ENCODE data around the gene TMEM135. TPM values are rescaled to one million over a fixed set of nuclear protein-coding genes. Genes with fewer than 3 reads are reported as not detected.

The TMEM135 gene
- total and polyA plus RNA-seq, 7 experiments from 2014 or later: 3.4 to 26.8 (median 10.6) TPM

GRCh38 chr11:87300640-87301380, 263.1 kb downstream of the TMEM135 start:
- Mint-ChIP-seq H3K9me3 (no peaks in the 10 kb centered on the region), H3K4me1 (peaks cover 0 to 11% (median 3%) of the 10 kb centered on the region in 7 donors), H3K27ac (peak overlapping the region in 1 of 9 donors; percentile 46), H3K27me3 (no peaks in the 10 kb centered on the region), H3K36me3 (peaks cover 0 to 28% (median 16%) of the 10 kb centered on the region in 5 donors), H3K4me3 (no peak overlapping the region)
- no peaks in the 10 kb centered on the region for H3K27me3 ChIP-seq (ENCODE audit: control insufficient read depth in 2 of 2, insufficient read depth in 2 of 2, low read length in 2 of 2)
- H3K36me3 ChIP-seq (ENCODE audit: control insufficient read depth in 2 of 3, insufficient read depth in 3 of 3, low read length in 3 of 3): no peaks in the 10 kb centered on the region
- H3K27ac ChIP-seq (ENCODE audit: low read depth, low read length): no peak overlapping the region
- H3K4me3 ChIP-seq (ENCODE audit: low read length): no peak overlapping the region
- DNase-seq (no peak), ATAC-seq (no peak)
- CTCF ChIA-PET: interaction anchor here (0.7 to 2.0 kb wide), 2 partner anchors 362 to 364 kb away, joined by 3 to 5 read pairs; no protein-coding TSS in a partner anchor
- H3K9me3 ChIP-seq (ENCODE audit: control insufficient read depth in 2 of 3, low read length in 3 of 3): no peaks in the 10 kb centered on the region
- POLR2A ChIA-PET: no interaction called here
- intact Hi-C loops (cut with micrococcal nuclease): no loop called here
- no peaks in the 10 kb centered on the region for H3K4me1 ChIP-seq (ENCODE audit: control insufficient read depth in 2 of 2, insufficient read depth in 2 of 2, low read length in 2 of 2)

- peaks cover 0 to 11% (median 3%) of the 10 kb centered on the region in 7 donors for H3K4me1 Mint-ChIP-seq
- CTCF ChIA-PET: interaction anchor here (2.0 kb wide), 1 partner anchor 363 kb away, joined by 5 read pairs; no protein-coding TSS in a partner anchor
- ATAC-seq (no peak), DNase-seq (no peak)
- Histone ChIP-seq H3K4me1 (ENCODE audit: control insufficient read depth in 2 of 2, insufficient read depth in 2 of 2, low read length in 2 of 2) (no peaks in the 10 kb centered on the region), H3K36me3 (ENCODE audit: control insufficient read depth in 2 of 3, insufficient read depth in 3 of 3, low read length in 3 of 3) (peaks cover 0 to 3% (median 0%) of the 10 kb centered on the region in 3 experiments), H3K27me3 (ENCODE audit: control insufficient read depth in 2 of 2, insufficient read depth in 2 of 2, low read length in 2 of 2) (no peaks in the 10 kb centered on the region), H3K4me3 (ENCODE audit: low read length) (no peak overlapping the region), H3K9me3 (ENCODE audit: control insufficient read depth in 2 of 3, low read length in 3 of 3) (no peaks in the 10 kb centered on the region), H3K27ac (ENCODE audit: low read depth, low read length) (no peak overlapping the region)
- no peak overlapping the region for H3K4me3 Mint-ChIP-seq
- H3K27ac Mint-ChIP-seq: peak overlapping the region in 1 of 9 donors; percentile 22
- no peaks in the 10 kb centered on the region for H3K9me3 Mint-ChIP-seq
- peaks cover 0 to 25% (median 17%) of the 10 kb centered on the region in 5 donors for H3K36me3 Mint-ChIP-seq
- H3K27me3 Mint-ChIP-seq: no peaks in the 10 kb centered on the region
- intact Hi-C loops (cut with micrococcal nuclease): no loop called here
- POLR2A ChIA-PET: interaction anchor here (1.0 kb wide), 1 partner anchor 19 kb away, joined by 3 read pairs; no protein-coding TSS in a partner anchor
Measured at GRCh38 chr11:87301785-87302540, 264.2 kb downstream of the TMEM135 start.

- Mint-ChIP-seq H3K27ac (no peak overlapping the region), H3K4me1 (peaks cover 0 to 3% (median 0%) of the 10 kb centered on the region in 7 donors), H3K4me3 (no peak overlapping the region), H3K36me3 (peaks cover 0 to 31% (median 24%) of the 10 kb centered on the region in 5 donors), H3K9me3 (no peaks in the 10 kb centered on the region), H3K27me3 (no peaks in the 10 kb centered on the region)
- CTCF ChIA-PET: no interaction called here
- Histone ChIP-seq H3K4me3 (ENCODE audit: low read length) (no peak overlapping the region), H3K9me3 (ENCODE audit: control insufficient read depth in 2 of 3, low read length in 3 of 3) (no peaks in the 10 kb centered on the region), H3K4me1 (ENCODE audit: control insufficient read depth in 2 of 2, insufficient read depth in 2 of 2, low read length in 2 of 2) (no peaks in the 10 kb centered on the region), H3K36me3 (ENCODE audit: control insufficient read depth in 2 of 3, insufficient read depth in 3 of 3, low read length in 3 of 3) (peaks cover 0 to 4% (median 3%) of the 10 kb centered on the region in 3 experiments), H3K27me3 (ENCODE audit: control insufficient read depth in 2 of 2, insufficient read depth in 2 of 2, low read length in 2 of 2) (no peaks in the 10 kb centered on the region), H3K27ac (ENCODE audit: low read depth, low read length) (no peak overlapping the region)
- POLR2A ChIA-PET: no interaction called here
- DNase-seq (no peak), ATAC-seq (no peak)
- intact Hi-C loops (cut with micrococcal nuclease): no loop called here
Measured at GRCh38 chr11:87304412-87304811, 266.7 kb downstream of the TMEM135 start.

GRCh38 chr11:87306262-87306851, 268.6 kb downstream of the TMEM135 start:
- no peaks in the 10 kb centered on the region for H3K4me1 Mint-ChIP-seq
- Histone ChIP-seq H3K9me3 (ENCODE audit: control insufficient read depth in 2 of 3, low read length in 3 of 3) (no peaks in the 10 kb centered on the region), H3K4me3 (ENCODE audit: low read length) (no peak overlapping the region), H3K4me1 (ENCODE audit: control insufficient read depth in 2 of 2, insufficient read depth in 2 of 2, low read length in 2 of 2) (no peaks in the 10 kb centered on the region), H3K36me3 (ENCODE audit: control insufficient read depth in 2 of 3, insufficient read depth in 3 of 3, low read length in 3 of 3) (peaks cover 0 to 4% (median 3%) of the 10 kb centered on the region in 3 experiments), H3K27me3 (ENCODE audit: control insufficient read depth in 2 of 2, insufficient read depth in 2 of 2, low read length in 2 of 2) (no peaks in the 10 kb centered on the region), H3K27ac (ENCODE audit: low read depth, low read length) (no peak overlapping the region)
- H3K27me3 Mint-ChIP-seq: no peaks in the 10 kb centered on the region
- ATAC-seq (no peak), DNase-seq (no peak)
- no peak overlapping the region for H3K27ac Mint-ChIP-seq
- H3K4me3 Mint-ChIP-seq: no peak overlapping the region
- H3K36me3 Mint-ChIP-seq: peaks cover 0 to 41% (median 24%) of the 10 kb centered on the region in 5 donors
- ChIA-PET POLR2A (no interaction called here), CTCF (no interaction called here)
- intact Hi-C loops (cut with micrococcal nuclease): no loop called here
- no peaks in the 10 kb centered on the region for H3K9me3 Mint-ChIP-seq

- no peaks in the 10 kb centered on the region for H3K9me3 Mint-ChIP-seq
Measured at GRCh38 chr11:87307101-87307500, 269.4 kb downstream of the TMEM135 start.

GRCh38 chr11:87315229-87315628, 277.5 kb downstream of the TMEM135 start:
- Histone ChIP-seq H3K27ac (ENCODE audit: low read depth, low read length) (no peak overlapping the region), H3K4me1 (ENCODE audit: control insufficient read depth in 2 of 2, insufficient read depth in 2 of 2, low read length in 2 of 2) (no peaks in the 10 kb centered on the region), H3K27me3 (ENCODE audit: control insufficient read depth in 2 of 2, insufficient read depth in 2 of 2, low read length in 2 of 2) (no peaks in the 10 kb centered on the region), H3K9me3 (ENCODE audit: control insufficient read depth in 2 of 3, low read length in 3 of 3) (no peaks in the 10 kb centered on the region), H3K36me3 (ENCODE audit: control insufficient read depth in 2 of 3, insufficient read depth in 3 of 3, low read length in 3 of 3) (peaks cover 0 to 4% (median 3%) of the 10 kb centered on the region in 3 experiments), H3K4me3 (ENCODE audit: low read length) (no peak overlapping the region)
- peaks cover 0 to 35% (median 13%) of the 10 kb centered on the region in 5 donors for H3K36me3 Mint-ChIP-seq
- H3K27me3 Mint-ChIP-seq: no peaks in the 10 kb centered on the region
- CTCF ChIA-PET: no interaction called here
- H3K27ac Mint-ChIP-seq: no peak overlapping the region
- no peak overlapping the region for H3K4me3 Mint-ChIP-seq
- POLR2A ChIA-PET: no interaction called here
- intact Hi-C loops (cut with micrococcal nuclease): no loop called here
- ATAC-seq (no peak), DNase-seq (no peak)
- H3K9me3 Mint-ChIP-seq: peaks cover 0 to 2% (median 0%) of the 10 kb centered on the region in 11 donors
- H3K4me1 Mint-ChIP-seq: no peaks in the 10 kb centered on the region

More at GRCh38 chr11:87307101-87307500, 269.4 kb downstream of the TMEM135 start:
- ChIA-PET POLR2A (no interaction called here), CTCF (no interaction called here)
- Histone ChIP-seq H3K4me1 (ENCODE audit: control insufficient read depth in 2 of 2, insufficient read depth in 2 of 2, low read length in 2 of 2) (no peaks in the 10 kb centered on the region), H3K27me3 (ENCODE audit: control insufficient read depth in 2 of 2, insufficient read depth in 2 of 2, low read length in 2 of 2) (no peaks in the 10 kb centered on the region), H3K27ac (ENCODE audit: low read depth, low read length) (no peak overlapping the region), H3K9me3 (ENCODE audit: control insufficient read depth in 2 of 3, low read length in 3 of 3) (no peaks in the 10 kb centered on the region), H3K36me3 (ENCODE audit: control insufficient read depth in 2 of 3, insufficient read depth in 3 of 3, low read length in 3 of 3) (peaks cover 0 to 4% (median 3%) of the 10 kb centered on the region in 3 experiments), H3K4me3 (ENCODE audit: low read length) (no peak overlapping the region)
- Mint-ChIP-seq H3K27me3 (no peaks in the 10 kb centered on the region), H3K36me3 (peaks cover 0 to 42% (median 24%) of the 10 kb centered on the region in 5 donors), H3K27ac (no peak overlapping the region), H3K4me1 (no peaks in the 10 kb centered on the region), H3K4me3 (no peak overlapping the region)
- intact Hi-C loops (cut with micrococcal nuclease): no loop called here
- ATAC-seq (no peak), DNase-seq (no peak)
